HG03025 (cell line): ENCODE measurements around the gene SOX8.
"Not testable (repeated sequence)": the region's sequence is repeated elsewhere in the genome, so short reads cannot be mapped to it uniquely, and the experiment has no call there.

ENCODE experiments used
- ATAC-seq: cut with Tn5 transposase; IDR thresholded peaks from one replicate; pipeline ENCODE4 v1.9.1; 2021; ENCODE audit warnings: mild to moderate bottlenecking, moderate library complexity; ENCODE audit not compliant: unreplicated experiment, low FRiP score

Gene SOX8

GRCh38 chr16:1020091-1020399, 38.5 kb downstream of the SOX8 start:
- ATAC-seq = no peak

GRCh38 chr16:1020591-1020990, 39.0 kb downstream of the SOX8 start:
- no peak for ATAC-seq

- ATAC-seq = no peak
These were observed 40.1 kb downstream of the SOX8 start for GRCh38 chr16:1021553-1022160.

DNA sequence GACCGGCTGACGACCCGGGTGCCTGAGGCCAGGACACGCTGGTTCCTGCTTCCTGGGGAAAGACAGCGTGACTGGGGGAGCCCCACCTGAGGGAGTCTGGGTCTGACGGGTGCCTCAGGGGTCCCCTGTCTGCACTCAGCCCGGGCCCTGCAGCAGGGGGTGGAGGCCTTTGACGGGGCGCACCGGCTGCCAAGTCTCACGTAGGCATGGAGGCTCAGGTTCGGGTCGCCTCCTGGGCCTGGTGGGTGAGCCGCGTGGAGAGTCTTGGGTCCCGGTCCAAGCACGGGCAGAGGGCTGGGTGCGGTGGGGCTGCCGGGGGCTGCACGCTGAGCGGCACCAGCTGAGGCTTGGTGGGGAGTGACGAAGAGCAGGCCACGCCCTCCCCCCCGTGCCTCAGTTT, 40.9 kb downstream of the SOX8 start:
- ATAC-seq = no peak

DNA sequence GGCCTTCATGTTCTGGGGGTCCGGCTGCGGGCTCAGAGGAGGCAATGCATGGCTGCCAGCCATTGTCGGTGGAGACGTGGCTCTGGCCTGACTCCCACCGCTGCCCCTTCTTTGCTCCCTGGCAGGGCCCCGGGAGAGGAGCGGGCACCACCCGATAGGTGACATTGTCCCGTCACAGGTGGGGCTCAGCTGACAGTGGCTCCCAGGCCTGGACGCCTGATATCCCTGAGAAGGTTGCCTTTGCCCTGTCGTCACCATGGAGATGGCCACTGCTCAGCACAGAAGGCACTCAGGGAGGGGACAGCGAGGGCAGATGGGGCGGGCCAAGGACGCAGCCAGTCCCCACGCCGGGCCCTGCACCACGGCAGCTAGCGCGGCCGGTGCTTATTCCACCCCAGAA, 42.6 kb downstream of the SOX8 start:
- ATAC-seq = no peak

- not testable (repeated sequence) for ATAC-seq
These were observed 43.7 kb downstream of the SOX8 start for GRCh38 chr16:1025183-1025809.

DNA sequence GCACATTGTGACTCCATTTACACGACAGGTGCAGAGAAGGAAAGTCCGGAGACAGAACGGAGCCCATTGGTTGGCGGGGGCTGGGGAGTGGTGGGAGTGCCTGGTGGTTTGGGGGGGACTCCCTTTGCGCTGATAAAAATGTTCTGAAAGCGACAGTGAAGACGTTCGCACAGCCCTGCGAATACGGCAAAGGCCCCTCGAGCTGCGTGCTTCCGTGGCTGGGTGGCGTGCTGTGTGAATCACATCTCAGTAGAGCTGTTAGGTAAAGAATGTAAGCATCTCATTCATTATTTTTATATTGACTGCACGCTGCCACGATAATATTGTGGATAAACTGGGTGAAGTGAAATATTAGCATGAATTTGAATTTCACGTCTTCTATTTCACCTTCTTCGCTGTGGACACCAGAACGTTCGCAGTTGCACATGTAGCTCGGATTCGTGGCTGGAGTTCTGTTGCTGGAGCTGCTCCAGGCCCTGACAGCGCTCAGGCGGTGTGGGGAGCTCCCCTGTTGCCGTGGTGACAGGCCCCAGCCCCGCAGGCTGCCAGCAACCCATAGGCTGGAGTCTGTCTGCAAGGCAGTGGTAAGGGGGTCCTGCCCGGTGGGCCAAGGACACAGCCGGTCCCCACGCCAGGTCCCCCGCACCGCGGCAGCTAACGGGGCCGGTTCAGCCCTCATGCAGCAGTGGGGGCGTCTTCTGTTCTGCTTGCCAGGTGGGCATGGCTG, 44.6 kb downstream of the SOX8 start:
- ATAC-seq = no peak

GRCh38 chr16:1026784-1027500, 45.4 kb downstream of the SOX8 start:
- no peak for ATAC-seq

- no peak for ATAC-seq
These were observed 45.9 kb downstream of the SOX8 start for GRCh38 chr16:1027501-1027815.

- ATAC-seq = no peak
These were observed 46.5 kb downstream of the SOX8 start for GRCh38 chr16:1028056-1028455.

DNA sequence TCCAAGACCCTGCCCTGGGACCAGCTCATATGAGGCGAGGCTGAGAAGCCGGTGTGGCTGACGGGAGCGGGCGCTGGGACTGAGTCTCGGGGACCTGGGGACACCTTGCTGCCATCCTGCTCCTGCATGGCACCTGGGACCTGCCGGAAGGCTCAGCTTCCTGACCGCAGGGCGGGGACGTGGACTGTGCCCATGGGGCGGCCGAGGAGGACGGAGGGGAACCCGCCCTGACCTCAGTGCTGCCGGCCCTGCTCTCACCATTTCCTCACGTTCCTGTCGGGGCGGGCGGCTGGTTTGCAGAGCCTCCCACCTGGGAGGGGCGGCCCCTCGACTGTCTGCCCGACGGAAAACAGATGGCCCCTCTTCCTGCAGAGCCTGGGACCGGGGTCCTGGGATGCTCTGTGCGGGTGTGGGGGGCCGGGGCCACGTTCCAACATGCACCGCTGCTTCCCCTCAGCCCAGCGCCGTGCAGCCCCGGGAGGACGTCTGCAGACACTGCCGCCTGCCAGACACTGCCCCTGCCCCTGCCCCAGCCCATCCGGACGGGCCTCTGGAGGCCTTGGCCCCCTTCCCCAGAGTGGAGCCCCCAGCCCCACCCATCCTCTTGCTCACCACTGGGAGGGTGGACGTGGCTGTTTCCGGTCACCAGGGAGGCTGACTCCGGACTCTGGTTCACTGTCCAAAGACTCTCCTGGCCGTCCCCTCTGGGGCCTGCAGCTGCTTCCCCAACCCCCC, 47.1 kb downstream of the SOX8 start:
- ATAC-seq = no peak

DNA sequence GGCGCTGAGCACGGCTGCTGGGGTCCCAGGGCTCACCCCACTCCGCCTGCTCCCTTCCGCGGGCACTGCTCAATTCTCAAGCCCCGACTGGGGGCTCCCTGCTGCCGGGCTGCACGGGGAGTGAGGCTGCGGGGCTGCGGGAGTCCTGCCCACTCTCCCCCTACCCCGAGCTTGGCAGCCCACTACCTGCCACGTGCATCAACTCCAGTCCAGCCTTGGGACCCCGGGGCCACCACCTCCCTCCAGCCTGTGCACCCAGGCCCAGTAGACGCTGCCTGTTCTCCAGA, 47.6 kb downstream of the SOX8 start:
- no peak for ATAC-seq

GRCh38 chr16:1030473-1030901, 48.9 kb downstream of the SOX8 start:
- no peak for ATAC-seq

- no peak for ATAC-seq
These were observed 50.1 kb downstream of the SOX8 start for GRCh38 chr16:1031666-1032065.

- no peak for ATAC-seq
These were observed 51.0 kb downstream of the SOX8 start for GRCh38 chr16:1032607-1033006.

- no peak for ATAC-seq
These were observed 51.6 kb downstream of the SOX8 start for GRCh38 chr16:1033128-1033679.

DNA sequence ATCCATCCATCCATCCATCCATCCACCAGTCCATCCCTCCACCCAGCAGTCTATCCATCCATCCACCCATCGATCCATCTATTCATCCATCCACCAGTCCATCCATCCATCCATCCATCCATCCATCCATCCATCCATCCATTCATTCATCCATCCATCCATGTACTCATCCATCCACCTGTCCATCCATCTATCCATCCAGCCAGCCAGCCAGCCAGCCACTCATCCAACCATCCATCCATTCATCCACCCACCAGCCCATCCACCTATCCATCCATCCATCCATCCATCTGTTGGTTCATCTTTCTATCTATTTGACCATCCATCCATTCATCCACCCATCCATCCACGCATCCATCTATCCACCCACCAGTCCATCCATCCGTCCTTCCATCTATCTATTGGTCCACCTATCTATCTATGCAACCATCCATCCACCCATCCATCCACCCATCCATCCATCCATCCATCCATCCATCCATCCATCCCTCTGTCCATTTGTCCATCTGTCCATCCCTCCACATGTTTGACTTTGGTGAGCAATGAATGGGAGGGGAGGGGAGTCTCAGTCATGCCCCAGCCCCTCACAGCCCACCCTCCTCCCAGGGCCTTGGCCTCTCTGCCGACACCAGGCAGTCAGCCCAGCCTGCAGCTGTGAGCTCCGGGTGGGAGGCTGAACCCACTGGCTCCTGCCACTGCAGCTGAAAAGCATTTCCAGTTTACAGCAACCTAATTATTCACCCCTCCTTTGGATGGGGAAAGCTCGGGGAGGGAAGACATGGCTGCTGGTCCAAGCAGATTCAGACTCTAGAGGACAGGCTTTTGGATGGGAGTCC, 52.9 kb downstream of the SOX8 start:
- no peak for ATAC-seq

DNA sequence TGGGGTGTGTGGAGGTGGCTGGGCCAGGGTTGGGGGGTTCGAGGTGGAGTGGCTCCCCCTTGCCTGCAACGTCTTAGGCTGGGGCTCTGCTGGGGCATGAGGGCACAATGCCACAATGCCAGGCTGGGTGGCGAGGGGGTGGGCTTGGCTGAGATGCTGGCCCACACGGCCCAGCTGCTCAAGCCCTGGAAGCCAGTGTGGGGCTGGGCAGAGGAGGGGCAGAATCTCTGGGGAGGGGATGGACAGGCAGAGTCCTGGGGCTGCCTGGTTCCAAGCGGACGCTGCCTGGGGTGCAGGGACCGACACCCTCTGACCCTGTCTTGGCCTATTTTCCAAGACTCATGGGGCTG, 53.5 kb downstream of the SOX8 start:
- ATAC-seq = no peak

GRCh38 chr16:1036166-1036565, 54.6 kb downstream of the SOX8 start:
- no peak for ATAC-seq
